Kidney epithelial cell (primary cell): Measurements from ENCODE around the gene ARHGAP4. TPM values are rescaled to one million over a fixed set of nuclear protein-coding genes. Genes with fewer than 3 reads are reported as not detected.

Source experiments
- DNase-seq: peaks from one replicate; pipeline ENCODE4 v3.0.0-alpha.2; 2010; ENCODE audit warnings: low read depth
- H3K27me3 ChIP-seq: 2 replicates; pipeline ENCODE4 v1.6.0; 2011; ENCODE audit warnings: low read length; ENCODE audit not compliant: control insufficient read depth, insufficient read depth
- H3K36me3 ChIP-seq: 2 replicates; pipeline ENCODE4 v1.5.1; 2011; ENCODE audit warnings: low read length; ENCODE audit not compliant: control insufficient read depth, insufficient read depth
- H3K4me3 ChIP-seq: 2 replicates; pipeline ENCODE4 v1.5.1; 2011; ENCODE audit warnings: low read depth, mild to moderate bottlenecking, control low read depth, low read length
- CTCF ChIP-seq: IDR thresholded peaks from 2 replicates; pipeline ENCODE4 v1.5.1; 2011; ENCODE audit warnings: mild to moderate bottlenecking, moderate library complexity, low read length, control low read depth, inconsistent platforms; ENCODE audit not compliant: insufficient read depth, poor library complexity, severe bottlenecking
- total RNA-seq: library from RNA; depleted of rRNA; stranded (reverse); fragments of >200 nt; gene quantifications from 2 replicates; pipeline ENCODE4 v1.2.3, GENCODE V29; 2015

The ARHGAP4 gene
- total RNA-seq, 1 donor from 2014 or later: 12.7 TPM

DNA sequence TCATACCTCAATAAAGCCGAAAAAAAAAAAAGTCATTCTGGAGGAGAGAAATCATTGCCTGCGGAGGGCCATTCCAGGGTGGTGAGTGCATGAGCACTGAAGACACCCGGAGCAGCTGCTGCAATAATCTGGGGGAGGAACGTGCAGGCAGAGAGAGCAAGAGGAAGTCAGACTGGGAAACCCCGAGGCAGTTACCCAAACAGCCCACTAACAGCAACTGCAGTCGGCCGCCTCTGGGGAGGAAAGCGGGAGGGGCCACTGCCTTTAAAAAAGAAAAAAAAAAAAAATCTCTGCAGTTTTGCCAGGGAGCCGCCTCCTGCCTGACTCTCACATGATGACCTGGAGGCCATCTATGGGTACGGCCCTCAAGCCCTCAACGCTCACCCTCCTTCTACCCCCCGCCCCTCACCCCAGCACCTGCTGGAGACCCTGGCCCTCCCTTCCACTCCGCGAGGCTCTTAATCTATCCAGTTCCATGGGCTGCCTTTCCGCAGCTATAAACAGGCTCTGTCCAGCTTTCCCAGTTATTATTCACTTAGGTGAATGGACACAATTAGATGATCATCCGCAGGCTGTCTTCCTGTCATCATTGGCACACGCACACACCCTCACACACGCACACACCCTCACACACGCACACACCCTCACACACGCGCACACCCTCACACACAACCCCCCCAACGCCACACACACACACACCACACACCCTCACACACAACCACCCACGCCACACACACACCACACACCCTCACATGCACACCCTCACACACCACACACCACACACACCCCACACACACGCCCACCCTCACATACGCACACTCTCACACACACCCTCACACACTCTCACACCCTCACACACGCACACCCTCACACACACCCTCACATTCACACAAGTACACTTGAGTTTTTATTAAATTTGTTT is 25.0 kb downstream of the ARHGAP4 start:
- peak; percentile 74 for DNase-seq
- no peak for TF ChIP-seq CTCF
- H3K27me3 ChIP-seq: no peaks in the 10 kb centered on the region
- no peak overlapping the region for H3K4me3 ChIP-seq
- no peaks in the 10 kb centered on the region for H3K36me3 ChIP-seq

DNA sequence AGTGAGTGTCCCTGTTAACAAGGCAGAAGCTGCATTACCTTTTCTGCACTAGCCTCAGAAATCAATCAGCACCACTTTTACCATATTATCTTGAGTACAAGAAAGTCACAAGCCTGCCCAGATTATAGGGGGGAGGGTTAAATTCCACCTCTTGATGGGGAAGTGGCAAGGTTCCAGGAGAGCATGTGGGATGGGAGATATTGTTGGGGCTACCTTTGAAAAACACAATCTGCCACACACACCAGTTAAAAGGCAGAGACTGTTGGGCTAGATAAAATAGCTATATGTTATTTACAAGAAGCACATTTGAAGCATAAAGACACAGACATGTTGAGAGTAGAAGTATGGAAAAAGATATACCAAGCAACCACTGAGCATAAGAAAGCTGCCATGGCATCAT is 28.2 kb downstream of the ARHGAP4 start:
- Histone ChIP-seq H3K27me3 (no peaks in the 10 kb centered on the region), H3K4me3 (no peak overlapping the region), H3K36me3 (no peaks in the 10 kb centered on the region)
- DNase-seq: no peak
- TF ChIP-seq CTCF: no peak

- Histone ChIP-seq H3K4me3 (no peak overlapping the region), H3K27me3 (no peaks in the 10 kb centered on the region), H3K36me3 (no peaks in the 10 kb centered on the region)
- no peak for TF ChIP-seq CTCF
- DNase-seq: no peak
Measured at GRCh38 chrX:153889123-153889522, 36.9 kb downstream of the ARHGAP4 start.

DNA sequence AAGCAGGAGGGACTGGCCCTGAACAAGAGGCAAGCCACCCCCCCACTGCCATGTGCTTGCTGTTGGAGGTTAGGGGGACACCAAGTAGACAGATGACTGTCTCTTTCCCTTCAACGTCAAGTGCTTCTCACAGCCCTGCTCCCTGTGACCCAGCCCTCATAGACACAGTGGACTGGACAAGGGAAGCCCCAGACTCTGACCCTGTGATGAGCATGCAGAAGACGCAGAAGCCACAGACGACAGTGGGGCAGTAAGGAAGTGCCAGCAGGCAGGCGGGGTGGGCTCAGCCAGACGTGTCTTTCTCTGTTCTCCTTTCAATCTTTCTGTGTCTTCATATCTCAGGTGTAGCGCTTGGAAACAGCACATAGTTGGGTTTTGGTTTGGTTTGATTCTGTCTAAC is 37.7 kb downstream of the ARHGAP4 start:
- no peak for DNase-seq
- Histone ChIP-seq H3K27me3 (no peaks in the 10 kb centered on the region), H3K4me3 (no peak overlapping the region), H3K36me3 (peaks cover under 1% of the 10 kb centered on the region)
- TF ChIP-seq CTCF: no peak

DNA sequence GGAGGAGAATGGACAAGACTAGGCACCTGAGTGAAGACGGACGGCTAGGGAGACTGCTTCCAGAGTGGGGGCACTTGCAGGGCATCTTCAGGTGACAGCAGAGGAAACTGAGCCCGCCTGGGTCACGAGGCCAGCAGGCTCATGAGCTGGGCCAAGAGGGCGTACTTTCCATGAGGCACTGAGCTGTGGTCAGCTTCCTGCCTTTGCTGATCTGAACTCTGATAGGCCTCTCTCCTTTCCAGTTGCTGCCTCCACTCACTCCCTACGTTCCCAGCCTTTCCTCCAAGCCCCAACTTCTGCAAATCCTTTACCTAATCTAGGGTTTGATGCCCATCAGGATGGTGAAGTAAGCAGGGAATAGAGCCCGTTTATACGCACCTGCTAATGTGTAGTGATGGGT is 38.7 kb downstream of the ARHGAP4 start:
- peaks cover 1% of the 10 kb centered on the region for H3K36me3 ChIP-seq
- DNase-seq: no peak
- H3K4me3 ChIP-seq: no peak overlapping the region
- no peaks in the 10 kb centered on the region for H3K27me3 ChIP-seq
- no peak for TF ChIP-seq CTCF

GRCh38 chrX:153886915-153887314 is 39.1 kb downstream of the ARHGAP4 start:
- no peak overlapping the region for H3K4me3 ChIP-seq
- TF ChIP-seq CTCF: no peak
- peaks cover 1% of the 10 kb centered on the region for H3K36me3 ChIP-seq
- no peak for DNase-seq
- no peaks in the 10 kb centered on the region for H3K27me3 ChIP-seq
